ENCODE results near the gene CEBPZ.
"Not testable (repeated sequence)": the region's sequence is repeated elsewhere in the genome, so short reads cannot be mapped to it uniquely, and the experiment has no call there.

CEBPZ gene

DNA sequence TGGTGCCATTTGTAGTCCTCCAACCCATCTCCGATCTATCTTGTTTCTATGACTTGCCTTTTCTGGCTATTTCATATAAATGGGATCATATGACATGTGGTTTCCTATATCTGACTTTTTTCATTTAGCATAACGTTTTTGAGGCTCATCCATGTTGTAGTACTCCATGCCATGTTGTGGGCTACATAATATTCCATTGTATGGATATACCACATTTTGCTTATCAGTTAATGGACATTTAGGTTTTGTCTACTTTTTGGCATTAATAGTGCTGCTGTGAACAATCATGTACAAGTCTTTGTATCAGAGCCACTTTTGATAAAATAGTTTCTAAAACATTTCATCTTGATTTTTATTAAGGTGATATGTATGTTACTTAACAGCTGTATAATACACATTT lies 27.7 kb downstream of the CEBPZ start:
- no peak overlapping the region for H3K4me3 ChIP-seq (ENCODE audit: control insufficient read depth, low read depth, low read length)

DNA sequence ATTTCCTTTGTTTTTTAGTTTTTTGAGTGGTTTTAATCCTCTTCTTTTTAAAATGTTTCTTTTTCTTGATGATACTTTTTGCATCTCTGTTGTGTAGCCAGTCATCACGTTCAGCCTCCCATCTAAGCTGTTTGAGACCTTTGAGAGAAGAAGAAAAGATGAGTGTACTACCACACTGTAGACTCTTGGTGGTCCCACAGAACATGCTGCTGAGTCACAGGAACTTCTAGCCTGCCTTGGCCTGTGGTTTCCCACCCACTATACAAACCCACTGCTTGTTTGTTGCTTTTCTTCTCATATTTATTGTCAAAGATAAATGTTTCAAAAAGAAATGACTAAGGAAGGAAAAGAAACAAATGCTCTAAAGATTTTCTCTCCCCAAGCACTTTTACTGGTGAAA lies 29.6 kb downstream of the CEBPZ start:
- TF ChIP-seq, protein P1, sequence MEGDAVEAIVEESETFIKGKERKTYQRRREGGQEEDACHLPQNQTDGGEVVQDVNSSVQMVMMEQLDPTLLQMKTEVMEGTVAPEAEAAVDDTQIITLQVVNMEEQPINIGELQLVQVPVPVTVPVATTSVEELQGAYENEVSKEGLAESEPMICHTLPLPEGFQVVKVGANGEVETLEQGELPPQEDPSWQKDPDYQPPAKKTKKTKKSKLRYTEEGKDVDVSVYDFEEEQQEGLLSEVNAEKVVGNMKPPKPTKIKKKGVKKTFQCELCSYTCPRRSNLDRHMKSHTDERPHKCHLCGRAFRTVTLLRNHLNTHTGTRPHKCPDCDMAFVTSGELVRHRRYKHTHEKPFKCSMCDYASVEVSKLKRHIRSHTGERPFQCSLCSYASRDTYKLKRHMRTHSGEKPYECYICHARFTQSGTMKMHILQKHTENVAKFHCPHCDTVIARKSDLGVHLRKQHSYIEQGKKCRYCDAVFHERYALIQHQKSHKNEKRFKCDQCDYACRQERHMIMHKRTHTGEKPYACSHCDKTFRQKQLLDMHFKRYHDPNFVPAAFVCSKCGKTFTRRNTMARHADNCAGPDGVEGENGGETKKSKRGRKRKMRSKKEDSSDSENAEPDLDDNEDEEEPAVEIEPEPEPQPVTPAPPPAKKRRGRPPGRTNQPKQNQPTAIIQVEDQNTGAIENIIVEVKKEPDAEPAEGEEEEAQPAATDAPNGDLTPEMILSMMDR (conservative IDR thresholded peaks at IDR 0.05; ENCODE audit: control insufficient read depth, insufficient read depth, low read depth, low read length): no peak
- DNase-seq (ENCODE audit: low read depth): peak; percentile 38
- H3K4me3 ChIP-seq (ENCODE audit: control insufficient read depth, low read depth, low read length): no peak overlapping the region

More for the DNA sequence above, 27.7 kb downstream of the CEBPZ start:
- DNase-seq (ENCODE audit: low read depth): no peak
- TF ChIP-seq, protein P1 (conservative IDR thresholded peaks at IDR 0.05; ENCODE audit: control insufficient read depth, insufficient read depth, low read depth, low read length): no peak

DNA sequence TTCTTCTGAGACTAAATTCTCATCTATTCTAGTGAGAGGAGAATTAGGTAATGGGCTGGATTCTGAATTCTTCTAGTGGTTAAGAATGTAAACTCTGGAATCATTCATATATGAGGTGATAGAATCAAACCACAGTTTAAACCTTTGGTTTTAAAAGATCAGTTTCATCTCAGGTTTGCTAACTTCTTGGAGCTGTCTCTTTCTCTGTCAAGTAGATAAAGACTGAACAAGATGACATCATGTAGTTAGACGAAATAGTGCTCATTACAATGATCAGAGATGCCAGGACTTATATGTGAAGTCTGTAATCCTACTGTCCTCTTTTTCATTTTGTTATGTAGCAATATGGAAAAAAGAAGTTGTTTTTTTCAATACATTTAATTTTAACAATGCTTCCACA lies 30.2 kb downstream of the CEBPZ start:
- DNase-seq (ENCODE audit: low read depth): no peak
- TF ChIP-seq, protein P1 (conservative IDR thresholded peaks at IDR 0.05; ENCODE audit: control insufficient read depth, insufficient read depth, low read depth, low read length): no peak
- no peak overlapping the region for H3K4me3 ChIP-seq (ENCODE audit: control insufficient read depth, low read depth, low read length)

DNA sequence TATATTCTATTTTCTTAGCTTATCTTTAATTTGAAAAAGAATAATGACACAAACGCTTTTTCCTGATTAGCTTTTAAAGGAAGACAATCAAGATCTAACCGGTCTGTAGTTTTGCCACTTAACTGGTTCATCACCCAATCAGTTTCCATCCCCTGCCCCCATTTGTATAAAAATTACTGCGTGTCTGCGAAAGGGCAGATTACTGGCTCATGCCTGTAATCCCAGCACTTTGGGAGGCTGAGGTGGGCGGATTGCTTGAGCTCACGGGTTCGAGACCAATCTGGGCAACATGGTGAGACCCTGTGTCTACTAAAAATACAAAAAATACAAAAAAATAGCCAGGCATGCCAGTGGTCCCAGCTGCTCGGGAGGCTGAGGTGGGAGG lies 32.7 kb downstream of the CEBPZ start:
- no peak for DNase-seq (ENCODE audit: low read depth)
- TF ChIP-seq, protein P1 (conservative IDR thresholded peaks at IDR 0.05; ENCODE audit: control insufficient read depth, insufficient read depth, low read depth, low read length): no peak
- no peak overlapping the region for H3K4me3 ChIP-seq (ENCODE audit: control insufficient read depth, low read depth, low read length)

DNA sequence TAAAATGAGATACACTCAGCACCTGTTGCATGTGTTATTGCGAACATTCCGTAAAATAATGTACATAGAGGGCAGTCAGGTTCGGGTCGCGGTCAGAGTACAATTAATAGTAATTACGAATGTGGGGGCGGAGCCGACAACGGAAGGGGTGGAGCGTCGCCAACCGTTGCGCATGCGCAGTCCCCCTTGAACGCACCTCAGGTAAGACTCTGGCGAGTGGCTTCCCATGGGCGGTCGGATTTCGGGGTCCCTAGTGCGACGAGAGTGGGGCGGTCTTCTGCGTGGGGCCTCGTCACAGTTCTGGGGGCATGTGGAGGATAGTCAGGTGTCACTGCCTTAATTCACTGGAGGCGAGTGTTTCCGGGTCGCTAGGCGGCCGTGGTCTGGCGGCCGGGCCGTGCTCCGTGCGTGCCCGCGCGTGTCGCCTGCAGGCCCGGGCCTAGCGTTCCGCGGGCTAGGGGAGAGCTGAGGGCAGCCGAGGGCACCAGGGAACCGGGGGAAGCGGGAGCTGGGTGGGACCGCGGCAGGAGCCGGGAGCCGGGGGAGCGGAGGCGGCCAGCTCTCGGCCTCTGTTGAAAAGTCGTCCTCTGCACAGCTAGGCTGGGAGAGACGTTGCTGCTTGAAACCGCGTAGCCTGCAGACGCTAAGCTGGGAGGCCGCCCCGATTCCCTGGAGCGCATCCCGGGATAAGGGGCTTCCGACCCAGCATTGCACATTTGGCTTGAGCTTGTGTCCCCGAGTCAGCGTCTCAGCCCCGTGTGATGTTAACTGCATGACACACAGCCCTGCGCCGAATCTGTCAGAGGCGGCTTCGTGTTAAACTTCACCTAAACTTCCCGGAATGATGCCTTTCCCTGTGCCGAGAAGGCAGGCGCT lies 34.8 kb downstream of the CEBPZ start, which contains the start of gene CEBPZOS:
TSS of gene CEBPZOS (plus strand) at position 177 of the 876 bp plus-strand sequence. CDS start 3,209 bp downstream, outside the sequence.
- peak; percentile 78 for DNase-seq (ENCODE audit: low read depth)
- TF ChIP-seq, protein P1 (conservative IDR thresholded peaks at IDR 0.05; ENCODE audit: control insufficient read depth, insufficient read depth, low read depth, low read length): no peak
- H3K4me3 ChIP-seq (ENCODE audit: control insufficient read depth, low read depth, low read length): peak within 1 kb of the TSS; percentile 84

DNA sequence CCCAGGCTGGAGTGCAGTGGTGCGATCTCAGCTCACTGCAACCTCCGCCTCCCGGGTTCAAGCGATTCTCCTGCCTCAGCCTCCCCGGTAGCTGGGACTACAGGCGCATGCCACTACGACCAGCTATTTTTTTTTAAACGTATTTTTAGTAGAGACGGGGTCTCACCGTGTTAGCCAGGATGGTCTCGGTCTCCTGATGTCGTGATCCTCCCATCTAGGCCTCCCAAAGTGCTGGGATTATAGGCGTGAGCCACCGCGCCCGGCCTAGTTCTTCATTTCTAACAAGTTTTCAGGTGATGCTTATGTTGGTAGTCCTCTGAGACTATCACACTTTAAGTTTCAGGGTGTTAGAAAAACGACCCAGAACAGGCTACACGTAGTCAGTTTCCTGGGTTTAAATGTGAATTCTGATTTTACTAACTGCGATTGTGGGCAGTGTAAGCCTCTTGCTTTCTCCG lies 35.5 kb downstream of the CEBPZ start:
- not testable (repeated sequence) for DNase-seq (ENCODE audit: low read depth)

DNA sequence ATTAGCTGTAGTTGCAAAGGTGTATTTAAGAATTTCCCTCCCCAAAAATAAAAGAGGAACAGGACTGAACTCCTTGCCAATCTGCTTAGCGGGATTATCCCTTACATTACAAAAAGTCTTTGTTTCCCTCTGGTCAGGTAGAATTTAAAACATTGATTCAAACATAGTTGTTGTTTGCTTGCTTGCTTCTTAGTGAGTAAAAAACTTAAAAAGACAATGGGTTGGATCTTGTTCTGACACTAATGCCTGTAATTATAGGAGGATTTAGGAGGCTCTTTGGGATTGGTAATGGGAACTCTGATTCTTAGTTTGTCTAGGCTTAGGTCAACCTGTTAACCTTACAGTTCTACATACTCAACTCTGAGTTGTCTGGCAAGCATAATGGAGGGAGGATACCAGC lies 38.8 kb downstream of the CEBPZ start:
- TF ChIP-seq, protein P1 (conservative IDR thresholded peaks at IDR 0.05; ENCODE audit: control insufficient read depth, insufficient read depth, low read depth, low read length): no peak
- no peak overlapping the region for H3K4me3 ChIP-seq (ENCODE audit: control insufficient read depth, low read depth, low read length)
- DNase-seq (ENCODE audit: low read depth): no peak

More for the DNA sequence above, 35.5 kb downstream of the CEBPZ start:
- peak overlapping the region; percentile 84 for H3K4me3 ChIP-seq (ENCODE audit: control insufficient read depth, low read depth, low read length)
